D341Med (cell line): ENCODE results near the gene APOL5.
"Not testable (repeated sequence)": the region's sequence is repeated elsewhere in the genome, so short reads cannot be mapped to it uniquely, and the experiment has no call there.

Source experiments
- DNase-seq: peaks from one replicate; pipeline ENCODE4 v3.0.0; 2012; ENCODE audit warnings: low spot score

Gene APOL5, protein sequence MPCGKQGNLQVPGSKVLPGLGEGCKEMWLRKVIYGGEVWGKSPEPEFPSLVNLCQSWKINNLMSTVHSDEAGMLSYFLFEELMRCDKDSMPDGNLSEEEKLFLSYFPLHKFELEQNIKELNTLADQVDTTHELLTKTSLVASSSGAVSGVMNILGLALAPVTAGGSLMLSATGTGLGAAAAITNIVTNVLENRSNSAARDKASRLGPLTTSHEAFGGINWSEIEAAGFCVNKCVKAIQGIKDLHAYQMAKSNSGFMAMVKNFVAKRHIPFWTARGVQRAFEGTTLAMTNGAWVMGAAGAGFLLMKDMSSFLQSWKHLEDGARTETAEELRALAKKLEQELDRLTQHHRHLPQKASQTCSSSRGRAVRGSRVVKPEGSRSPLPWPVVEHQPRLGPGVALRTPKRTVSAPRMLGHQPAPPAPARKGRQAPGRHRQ

DNA sequence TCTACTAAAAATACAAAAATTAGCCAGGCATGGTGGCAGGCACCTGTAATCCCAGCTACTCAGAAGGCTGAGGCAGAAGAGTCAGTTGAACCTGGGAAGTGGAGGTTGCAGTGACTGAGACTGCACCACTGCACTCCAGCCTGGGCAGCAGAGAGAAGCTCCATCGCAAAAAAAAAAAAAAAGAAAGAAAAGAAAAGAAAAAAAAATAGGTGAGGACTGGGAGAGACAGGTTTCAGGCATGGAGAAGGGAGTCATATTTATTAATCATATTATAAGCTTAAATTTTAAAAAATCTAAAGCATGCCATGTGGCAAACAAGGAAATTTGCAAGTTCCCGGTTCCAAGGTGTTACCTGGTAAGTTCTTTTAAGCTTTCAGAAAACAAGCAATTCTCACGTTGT, at the start of gene APOL5:
APOL5 (plus strand) TSS at position 301 of the 400 bp plus-strand sequence; CDS start at position 301, 0 bp downstream.
- DNase-seq, result no peak

DNA sequence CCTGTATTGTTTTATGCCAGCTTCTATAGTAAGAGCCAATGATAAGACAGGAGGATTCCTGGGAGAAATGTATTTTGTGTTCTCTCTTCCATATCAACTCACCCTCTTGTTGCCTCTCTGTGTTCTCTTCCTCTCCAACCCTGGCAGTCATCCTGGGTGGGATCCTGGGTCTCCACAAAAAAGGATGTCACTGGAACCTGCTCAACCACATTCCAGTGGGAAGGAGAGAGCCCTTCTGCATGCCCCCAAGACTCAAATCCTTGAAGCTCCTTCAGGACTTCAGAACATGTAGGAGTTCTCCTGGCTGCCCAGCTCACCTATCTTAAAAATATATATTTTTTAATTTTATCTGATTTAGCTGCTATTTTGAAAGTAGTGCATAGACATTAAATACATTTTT, 43.3 kb upstream of the APOL5 start:
- no peak for DNase-seq

GRCh38 chr22:35676065-35676464, 41.6 kb upstream of the APOL5 start:
- not testable (repeated sequence) for DNase-seq

GRCh38 chr22:35677460-35678187, 40.0 kb upstream of the APOL5 start:
- DNase-seq, result no peak

- DNase-seq, result no peak
Measured at GRCh38 chr22:35678836-35679235, 38.8 kb upstream of the APOL5 start.

DNA sequence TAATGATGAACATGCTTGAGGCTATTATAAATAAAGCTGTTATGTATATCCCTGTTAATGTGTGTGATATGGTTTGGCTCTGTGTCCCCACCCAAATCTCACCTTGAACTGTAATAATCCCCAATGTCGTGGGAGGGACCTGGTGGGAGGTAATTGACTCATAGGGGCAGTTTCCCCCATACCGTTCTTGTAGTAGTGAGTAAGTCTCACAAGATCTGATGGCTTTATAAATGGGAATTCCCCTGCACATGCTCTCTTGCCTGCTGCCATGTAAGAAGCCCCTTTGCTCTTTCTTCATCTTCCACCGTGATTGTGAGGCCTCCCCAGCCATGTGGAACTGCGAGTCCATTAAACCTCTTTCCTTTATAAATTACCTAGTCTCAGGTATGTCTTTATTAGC, 38.2 kb upstream of the APOL5 start:
- DNase-seq, result not testable (repeated sequence)

GRCh38 chr22:35681454-35682052, 36.1 kb upstream of the APOL5 start:
- DNase-seq, result no peak

DNA sequence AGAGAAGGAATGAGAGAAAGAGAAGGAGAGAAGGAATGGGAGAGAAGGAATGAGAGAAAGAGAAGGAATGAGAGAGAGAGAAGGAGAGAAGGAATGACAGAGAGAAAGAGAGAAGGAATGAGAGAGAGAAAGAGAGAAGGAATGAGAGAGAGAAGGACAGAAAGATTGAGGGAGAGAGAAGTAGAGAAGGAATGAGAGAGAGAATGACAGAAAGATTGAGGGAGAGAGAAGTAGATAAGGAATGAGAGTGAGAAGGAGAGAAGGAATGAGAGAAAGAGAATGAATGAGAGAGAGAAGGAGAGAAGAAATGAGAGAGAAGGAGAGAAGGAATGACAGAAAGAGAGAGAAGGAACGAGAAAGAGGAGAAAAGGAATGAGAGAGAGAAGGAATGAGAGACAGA, 34.1 kb upstream of the APOL5 start:
- no peak for DNase-seq

GRCh38 chr22:35684270-35684700, 33.4 kb upstream of the APOL5 start:
- DNase-seq, result no peak

DNA sequence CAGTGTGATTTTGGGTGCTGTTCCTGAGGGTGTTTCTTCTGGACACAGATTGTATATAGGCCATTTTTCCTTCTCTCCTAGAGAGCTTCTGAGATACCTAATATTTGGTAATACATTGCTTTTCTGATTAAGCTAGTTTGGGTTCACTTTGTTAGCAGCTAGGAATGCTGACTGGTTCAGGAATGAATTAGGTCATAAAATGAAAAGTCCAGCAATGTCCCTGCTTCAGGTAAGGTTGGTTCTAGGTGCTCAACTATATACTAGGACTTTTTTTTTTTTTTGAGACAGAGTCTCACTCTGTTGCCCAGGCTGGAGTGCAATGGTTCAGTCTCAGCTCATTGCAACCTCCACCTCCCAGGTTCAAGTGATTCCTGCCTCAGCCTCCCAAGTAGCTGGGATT, 32.9 kb upstream of the APOL5 start:
- no peak for DNase-seq

DNA sequence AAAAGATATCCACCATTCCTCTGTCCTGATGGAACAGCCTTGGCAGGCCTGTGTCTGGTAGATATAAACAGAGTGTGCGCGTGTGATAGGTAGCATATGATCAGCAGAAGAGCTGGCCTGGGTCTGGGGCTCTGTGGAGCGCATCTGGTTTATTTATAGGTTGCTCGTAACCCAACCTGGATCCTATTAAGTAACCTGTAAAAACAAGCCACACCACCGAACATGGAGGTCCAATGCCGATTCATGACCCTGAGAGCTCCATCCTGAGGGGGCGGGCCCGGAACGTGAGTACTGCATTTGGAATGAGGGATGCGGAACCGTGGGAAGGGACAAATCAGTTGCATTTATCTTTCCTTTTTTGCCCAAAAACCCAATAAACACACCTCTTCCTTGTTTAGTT, 31.9 kb upstream of the APOL5 start:
- DNase-seq, result no peak

GRCh38 chr22:35686298-35686697, 31.4 kb upstream of the APOL5 start:
- no peak for DNase-seq

DNA sequence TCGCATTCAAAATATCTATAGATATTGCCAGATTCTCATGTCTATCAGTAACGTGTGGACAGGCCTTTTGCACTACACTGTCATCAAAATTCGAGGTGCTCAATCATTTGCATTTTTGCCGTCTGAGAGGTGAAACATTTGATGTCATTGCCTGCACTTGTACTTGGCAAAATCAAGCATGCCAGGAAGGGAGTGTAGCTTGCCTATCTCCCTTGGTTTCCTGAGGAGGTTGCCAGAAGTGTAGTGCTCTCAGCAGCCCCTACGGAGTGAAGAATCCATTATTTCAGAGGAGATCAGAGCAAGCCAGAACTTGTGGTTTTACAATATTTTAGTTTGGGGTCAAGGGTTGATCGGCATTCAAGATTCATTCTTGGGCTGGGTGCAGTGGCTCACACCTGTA, 30.2 kb upstream of the APOL5 start:
- no peak for DNase-seq

- DNase-seq, result no peak
Measured at GRCh38 chr22:35688913-35689675, 28.6 kb upstream of the APOL5 start.

DNA sequence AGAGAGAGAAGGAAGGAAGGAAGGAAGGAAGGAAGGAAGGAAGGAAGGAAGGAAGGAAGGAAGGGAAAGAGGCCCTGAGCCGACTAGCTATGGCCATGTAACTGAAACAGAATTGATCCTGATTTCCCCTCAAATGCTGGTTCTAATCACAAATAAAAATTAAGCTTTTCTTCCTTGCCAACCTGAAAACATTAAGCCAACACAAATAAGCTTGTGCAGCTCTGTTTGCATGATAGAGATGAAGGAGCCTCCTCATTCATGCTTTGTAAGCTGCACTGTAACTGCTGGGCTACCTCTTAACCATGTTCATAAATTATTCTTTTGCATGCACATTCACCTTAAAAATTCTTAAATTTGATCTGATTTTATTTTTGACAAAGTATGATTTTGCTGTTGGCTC, 27.7 kb upstream of the APOL5 start:
- no peak for DNase-seq

- DNase-seq, result no peak
Measured at GRCh38 chr22:35695202-35695601, 22.5 kb upstream of the APOL5 start.

DNA sequence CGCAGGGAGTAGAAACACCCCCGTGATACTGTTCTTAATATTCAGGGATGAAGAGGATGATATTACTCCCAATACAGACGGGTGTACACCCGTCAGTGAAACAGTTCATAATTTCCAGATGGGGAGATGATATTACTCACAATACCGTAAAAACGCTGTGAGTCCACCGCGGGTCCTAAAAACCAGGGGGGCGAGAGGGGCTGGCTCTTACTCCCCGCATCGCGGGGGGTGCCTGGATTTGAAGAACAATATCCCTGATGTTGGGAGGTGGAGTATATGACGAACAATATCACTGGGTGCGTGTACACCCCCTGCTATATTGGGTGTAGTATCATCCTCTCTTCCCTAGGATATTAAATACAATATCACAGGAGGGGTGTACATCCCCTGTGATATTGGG, 20.5 kb upstream of the APOL5 start:
- no peak for DNase-seq

- DNase-seq, result not testable (repeated sequence)
Measured at GRCh38 chr22:35699852-35700251, 17.8 kb upstream of the APOL5 start.

- no peak for DNase-seq
Measured at GRCh38 chr22:35703861-35704584, 13.6 kb upstream of the APOL5 start.

DNA sequence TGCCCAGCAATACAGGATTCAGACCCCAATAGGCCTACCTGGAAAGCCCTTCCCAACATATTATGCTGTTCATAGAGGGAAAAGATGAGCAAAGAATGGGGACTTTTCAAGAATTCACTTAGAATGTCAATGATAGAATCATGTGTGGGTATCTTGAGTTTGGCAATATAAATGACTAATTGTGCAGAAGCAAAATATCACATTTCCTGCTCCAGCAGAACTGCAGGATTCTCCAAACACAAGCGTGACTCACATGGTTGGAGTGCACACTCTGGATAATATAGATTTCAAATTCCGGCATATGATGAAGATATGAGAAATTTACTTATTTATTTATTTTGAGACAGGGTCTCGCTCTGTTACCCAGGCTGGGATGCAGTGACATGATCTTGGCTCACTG, 12.5 kb upstream of the APOL5 start:
- DNase-seq, result no peak

GRCh38 chr22:35708453-35708852, 9.2 kb upstream of the APOL5 start:
- DNase-seq, result no peak

GRCh38 chr22:35708917-35709316, 8.8 kb upstream of the APOL5 start:
- DNase-seq, result no peak
